WTC11 (cell line): ENCODE results near the gene PLXNA2.

Experiments
- EMX1 ChIP-seq: fragments of 250-450 bp; sonication (Bioruptor Pico); IDR thresholded peaks from 2 replicates; pipeline ENCODE4 v1.8.0; 2021; ENCODE audit warnings: mild to moderate bottlenecking
- FOXP1 ChIP-seq: sonication (generic); formaldehyde crosslinking; IDR thresholded peaks from 2 replicates; pipeline ENCODE4 v1.8.0; 2022; ENCODE audit warnings: missing genetic modification reagents, mild to moderate bottlenecking, moderate library complexity, borderline replicate concordance
- NFE2L1 ChIP-seq: sonication (generic); formaldehyde crosslinking; IDR thresholded peaks from 2 replicates; pipeline ENCODE4 v1.8.1; 2023; ENCODE audit warnings: missing genetic modification reagents
- TF ChIP-seq, protein P1 (sequence below): fragments of 200-600 bp; IDR thresholded peaks from 2 replicates; pipeline ENCODE4 v1.8.0; 2022; ENCODE audit warnings: antibody characterized with exemption
- TF ChIP-seq, protein P2 (sequence below): sonication (generic); formaldehyde crosslinking; IDR thresholded peaks from 2 replicates; pipeline ENCODE4 v1.8.0; 2022; ENCODE audit warnings: missing genetic modification reagents
- TF ChIP-seq, protein P3 (sequence below): sonication (generic); formaldehyde crosslinking; IDR thresholded peaks from 2 replicates; pipeline ENCODE4 v1.8.1; 2022; ENCODE audit warnings: low read depth, mild to moderate bottlenecking, moderate library complexity, missing genetic modification reagents, borderline replicate concordance
- TF ChIP-seq, protein P4 (sequence below): sonication (generic); formaldehyde crosslinking; IDR thresholded peaks from 2 replicates; pipeline ENCODE4 v1.8.1; 2023; ENCODE audit warnings: mild to moderate bottlenecking, missing genetic modification reagents, borderline replicate concordance

DNA sequence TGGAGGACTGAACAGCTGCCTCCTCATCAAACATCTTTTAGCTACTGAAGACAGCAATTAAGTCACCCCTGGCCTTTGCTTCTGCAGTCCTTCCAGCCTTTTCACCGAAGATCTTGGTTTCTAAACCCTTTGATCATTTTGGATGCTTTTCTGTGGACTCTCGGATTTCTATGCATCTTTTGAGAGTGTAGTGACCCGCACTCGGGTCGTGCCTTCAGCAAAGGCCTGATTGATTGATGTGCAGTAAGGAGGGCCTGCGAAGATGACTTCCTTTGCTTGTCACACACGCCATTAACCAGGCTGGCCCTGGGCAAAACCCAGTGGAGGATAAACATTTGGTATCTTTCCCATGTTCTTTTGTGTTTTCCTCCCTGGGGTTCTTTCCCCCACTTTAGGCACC lies 175.8 kb downstream of the PLXNA2 start:
- TF ChIP-seq NFE2L1 (no peak), EMX1 (no peak), FOXP1 (no peak)
- TF ChIP-seq, protein P1, sequence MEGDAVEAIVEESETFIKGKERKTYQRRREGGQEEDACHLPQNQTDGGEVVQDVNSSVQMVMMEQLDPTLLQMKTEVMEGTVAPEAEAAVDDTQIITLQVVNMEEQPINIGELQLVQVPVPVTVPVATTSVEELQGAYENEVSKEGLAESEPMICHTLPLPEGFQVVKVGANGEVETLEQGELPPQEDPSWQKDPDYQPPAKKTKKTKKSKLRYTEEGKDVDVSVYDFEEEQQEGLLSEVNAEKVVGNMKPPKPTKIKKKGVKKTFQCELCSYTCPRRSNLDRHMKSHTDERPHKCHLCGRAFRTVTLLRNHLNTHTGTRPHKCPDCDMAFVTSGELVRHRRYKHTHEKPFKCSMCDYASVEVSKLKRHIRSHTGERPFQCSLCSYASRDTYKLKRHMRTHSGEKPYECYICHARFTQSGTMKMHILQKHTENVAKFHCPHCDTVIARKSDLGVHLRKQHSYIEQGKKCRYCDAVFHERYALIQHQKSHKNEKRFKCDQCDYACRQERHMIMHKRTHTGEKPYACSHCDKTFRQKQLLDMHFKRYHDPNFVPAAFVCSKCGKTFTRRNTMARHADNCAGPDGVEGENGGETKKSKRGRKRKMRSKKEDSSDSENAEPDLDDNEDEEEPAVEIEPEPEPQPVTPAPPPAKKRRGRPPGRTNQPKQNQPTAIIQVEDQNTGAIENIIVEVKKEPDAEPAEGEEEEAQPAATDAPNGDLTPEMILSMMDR, result no peak
- TF ChIP-seq, protein P2, sequence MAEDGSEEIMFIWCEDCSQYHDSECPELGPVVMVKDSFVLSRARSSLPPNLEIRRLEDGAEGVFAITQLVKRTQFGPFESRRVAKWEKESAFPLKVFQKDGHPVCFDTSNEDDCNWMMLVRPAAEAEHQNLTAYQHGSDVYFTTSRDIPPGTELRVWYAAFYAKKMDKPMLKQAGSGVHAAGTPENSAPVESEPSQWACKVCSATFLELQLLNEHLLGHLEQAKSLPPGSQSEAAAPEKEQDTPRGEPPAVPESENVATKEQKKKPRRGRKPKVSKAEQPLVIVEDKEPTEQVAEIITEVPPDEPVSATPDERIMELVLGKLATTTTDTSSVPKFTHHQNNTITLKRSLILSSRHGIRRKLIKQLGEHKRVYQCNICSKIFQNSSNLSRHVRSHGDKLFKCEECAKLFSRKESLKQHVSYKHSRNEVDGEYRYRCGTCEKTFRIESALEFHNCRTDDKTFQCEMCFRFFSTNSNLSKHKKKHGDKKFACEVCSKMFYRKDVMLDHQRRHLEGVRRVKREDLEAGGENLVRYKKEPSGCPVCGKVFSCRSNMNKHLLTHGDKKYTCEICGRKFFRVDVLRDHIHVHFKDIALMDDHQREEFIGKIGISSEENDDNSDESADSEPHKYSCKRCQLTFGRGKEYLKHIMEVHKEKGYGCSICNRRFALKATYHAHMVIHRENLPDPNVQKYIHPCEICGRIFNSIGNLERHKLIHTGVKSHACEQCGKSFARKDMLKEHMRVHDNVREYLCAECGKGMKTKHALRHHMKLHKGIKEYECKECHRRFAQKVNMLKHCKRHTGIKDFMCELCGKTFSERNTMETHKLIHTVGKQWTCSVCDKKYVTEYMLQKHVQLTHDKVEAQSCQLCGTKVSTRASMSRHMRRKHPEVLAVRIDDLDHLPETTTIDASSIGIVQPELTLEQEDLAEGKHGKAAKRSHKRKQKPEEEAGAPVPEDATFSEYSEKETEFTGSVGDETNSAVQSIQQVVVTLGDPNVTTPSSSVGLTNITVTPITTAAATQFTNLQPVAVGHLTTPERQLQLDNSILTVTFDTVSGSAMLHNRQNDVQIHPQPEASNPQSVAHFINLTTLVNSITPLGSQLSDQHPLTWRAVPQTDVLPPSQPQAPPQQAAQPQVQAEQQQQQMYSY (CRISPR knock-in tag), result no peak
- TF ChIP-seq, protein P3, sequence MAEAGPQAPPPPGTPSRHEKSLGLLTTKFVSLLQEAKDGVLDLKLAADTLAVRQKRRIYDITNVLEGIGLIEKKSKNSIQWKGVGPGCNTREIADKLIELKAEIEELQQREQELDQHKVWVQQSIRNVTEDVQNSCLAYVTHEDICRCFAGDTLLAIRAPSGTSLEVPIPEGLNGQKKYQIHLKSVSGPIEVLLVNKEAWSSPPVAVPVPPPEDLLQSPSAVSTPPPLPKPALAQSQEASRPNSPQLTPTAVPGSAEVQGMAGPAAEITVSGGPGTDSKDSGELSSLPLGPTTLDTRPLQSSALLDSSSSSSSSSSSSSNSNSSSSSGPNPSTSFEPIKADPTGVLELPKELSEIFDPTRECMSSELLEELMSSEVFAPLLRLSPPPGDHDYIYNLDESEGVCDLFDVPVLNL (CRISPR knock-in tag), result no peak
- TF ChIP-seq, protein P4, sequence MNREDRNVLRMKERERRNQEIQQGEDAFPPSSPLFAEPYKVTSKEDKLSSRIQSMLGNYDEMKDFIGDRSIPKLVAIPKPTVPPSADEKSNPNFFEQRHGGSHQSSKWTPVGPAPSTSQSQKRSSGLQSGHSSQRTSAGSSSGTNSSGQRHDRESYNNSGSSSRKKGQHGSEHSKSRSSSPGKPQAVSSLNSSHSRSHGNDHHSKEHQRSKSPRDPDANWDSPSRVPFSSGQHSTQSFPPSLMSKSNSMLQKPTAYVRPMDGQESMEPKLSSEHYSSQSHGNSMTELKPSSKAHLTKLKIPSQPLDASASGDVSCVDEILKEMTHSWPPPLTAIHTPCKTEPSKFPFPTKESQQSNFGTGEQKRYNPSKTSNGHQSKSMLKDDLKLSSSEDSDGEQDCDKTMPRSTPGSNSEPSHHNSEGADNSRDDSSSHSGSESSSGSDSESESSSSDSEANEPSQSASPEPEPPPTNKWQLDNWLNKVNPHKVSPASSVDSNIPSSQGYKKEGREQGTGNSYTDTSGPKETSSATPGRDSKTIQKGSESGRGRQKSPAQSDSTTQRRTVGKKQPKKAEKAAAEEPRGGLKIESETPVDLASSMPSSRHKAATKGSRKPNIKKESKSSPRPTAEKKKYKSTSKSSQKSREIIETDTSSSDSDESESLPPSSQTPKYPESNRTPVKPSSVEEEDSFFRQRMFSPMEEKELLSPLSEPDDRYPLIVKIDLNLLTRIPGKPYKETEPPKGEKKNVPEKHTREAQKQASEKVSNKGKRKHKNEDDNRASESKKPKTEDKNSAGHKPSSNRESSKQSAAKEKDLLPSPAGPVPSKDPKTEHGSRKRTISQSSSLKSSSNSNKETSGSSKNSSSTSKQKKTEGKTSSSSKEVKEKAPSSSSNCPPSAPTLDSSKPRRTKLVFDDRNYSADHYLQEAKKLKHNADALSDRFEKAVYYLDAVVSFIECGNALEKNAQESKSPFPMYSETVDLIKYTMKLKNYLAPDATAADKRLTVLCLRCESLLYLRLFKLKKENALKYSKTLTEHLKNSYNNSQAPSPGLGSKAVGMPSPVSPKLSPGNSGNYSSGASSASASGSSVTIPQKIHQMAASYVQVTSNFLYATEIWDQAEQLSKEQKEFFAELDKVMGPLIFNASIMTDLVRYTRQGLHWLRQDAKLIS (CRISPR knock-in tag), result no peak
